ENCODE results near the gene YTHDC2. TPM values are rescaled to one million over a fixed set of nuclear protein-coding genes. Genes with fewer than 3 reads are reported as not detected.

Gene YTHDC2
- total RNA-seq, 1 experiment from 2014 or later, result 24.6 TPM

DNA sequence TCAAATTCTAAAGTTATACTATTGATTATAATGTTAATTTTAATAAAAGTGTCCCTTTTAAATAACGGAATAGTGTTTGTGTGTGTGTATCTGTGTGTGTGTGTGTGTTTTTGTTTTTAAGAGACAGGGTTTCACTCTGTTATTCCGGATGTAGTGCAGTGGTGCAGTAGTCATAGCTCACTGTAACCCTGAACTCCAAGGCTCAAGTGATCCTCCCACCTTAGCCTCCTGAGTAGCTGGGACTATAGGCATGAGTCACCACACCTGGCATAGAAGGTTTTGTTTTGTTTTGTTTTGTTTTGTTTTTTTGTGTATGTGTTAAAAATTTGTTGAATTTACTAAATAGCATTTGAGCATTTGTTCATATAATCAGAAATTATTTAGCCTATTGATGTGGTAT is 64.6 kb downstream of the YTHDC2 start:
- DNase-seq (ENCODE audit: unreplicated experiment), result peak; percentile 40
- TF ChIP-seq, protein P1, sequence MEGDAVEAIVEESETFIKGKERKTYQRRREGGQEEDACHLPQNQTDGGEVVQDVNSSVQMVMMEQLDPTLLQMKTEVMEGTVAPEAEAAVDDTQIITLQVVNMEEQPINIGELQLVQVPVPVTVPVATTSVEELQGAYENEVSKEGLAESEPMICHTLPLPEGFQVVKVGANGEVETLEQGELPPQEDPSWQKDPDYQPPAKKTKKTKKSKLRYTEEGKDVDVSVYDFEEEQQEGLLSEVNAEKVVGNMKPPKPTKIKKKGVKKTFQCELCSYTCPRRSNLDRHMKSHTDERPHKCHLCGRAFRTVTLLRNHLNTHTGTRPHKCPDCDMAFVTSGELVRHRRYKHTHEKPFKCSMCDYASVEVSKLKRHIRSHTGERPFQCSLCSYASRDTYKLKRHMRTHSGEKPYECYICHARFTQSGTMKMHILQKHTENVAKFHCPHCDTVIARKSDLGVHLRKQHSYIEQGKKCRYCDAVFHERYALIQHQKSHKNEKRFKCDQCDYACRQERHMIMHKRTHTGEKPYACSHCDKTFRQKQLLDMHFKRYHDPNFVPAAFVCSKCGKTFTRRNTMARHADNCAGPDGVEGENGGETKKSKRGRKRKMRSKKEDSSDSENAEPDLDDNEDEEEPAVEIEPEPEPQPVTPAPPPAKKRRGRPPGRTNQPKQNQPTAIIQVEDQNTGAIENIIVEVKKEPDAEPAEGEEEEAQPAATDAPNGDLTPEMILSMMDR (IDR thresholded peaks at IDR 0.05; ENCODE audit: unreplicated experiment), result no peak
- Mint-ChIP-seq H3K4me1 (ENCODE audit: insufficient read depth, unreplicated experiment) (no peaks in the 10 kb centered on the region), H3K27ac (ENCODE audit: low read depth, unreplicated experiment) (no peak overlapping the region), H3K9me3 (ENCODE audit: unreplicated experiment) (peaks cover 6% of the 10 kb centered on the region), H3K36me3 (ENCODE audit: insufficient read depth, unreplicated experiment) (peaks cover 39% of the 10 kb centered on the region), H3K27me3 (ENCODE audit: insufficient read depth, unreplicated experiment) (no peaks in the 10 kb centered on the region), H3K4me3 (ENCODE audit: unreplicated experiment) (no peak overlapping the region)
- intact Hi-C loops (cut with micrococcal nuclease), result no loop called here
- BruUV-seq (replicated peaks), result no TSS peak
- ChIA-PET CTCF (no interaction called here), POLR2A (no interaction called here)

DNA sequence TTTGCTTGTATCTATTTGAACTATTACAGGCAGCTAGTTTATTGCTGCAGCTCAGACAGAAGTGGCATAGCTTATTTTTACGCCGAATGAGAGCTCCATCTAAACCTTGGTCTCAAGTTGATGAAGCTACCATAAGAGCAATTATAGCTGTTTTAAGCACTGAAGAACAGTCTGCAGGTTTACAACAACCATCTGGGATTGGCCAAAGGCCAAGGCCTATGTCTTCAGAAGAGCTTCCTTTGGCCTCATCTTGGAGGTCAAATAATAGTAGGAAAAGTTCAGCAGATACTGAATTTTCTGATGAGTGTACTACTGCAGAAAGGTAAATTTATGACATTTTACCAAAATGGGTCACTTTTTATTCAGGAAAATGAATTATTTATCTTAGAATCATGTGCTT is 67.9 kb downstream of the YTHDC2 start:
- POLR2A ChIA-PET, result no interaction called here
- DNase-seq (ENCODE audit: unreplicated experiment), result no peak
- intact Hi-C loops (cut with micrococcal nuclease), result no loop called here
- TF ChIP-seq, protein P1 (IDR thresholded peaks at IDR 0.05; ENCODE audit: unreplicated experiment), result no peak
- Mint-ChIP-seq H3K27me3 (ENCODE audit: insufficient read depth, unreplicated experiment) (no peaks in the 10 kb centered on the region), H3K9me3 (ENCODE audit: unreplicated experiment) (no peaks in the 10 kb centered on the region), H3K4me1 (ENCODE audit: insufficient read depth, unreplicated experiment) (no peaks in the 10 kb centered on the region), H3K36me3 (ENCODE audit: insufficient read depth, unreplicated experiment) (peaks cover 50% of the 10 kb centered on the region), H3K27ac (ENCODE audit: low read depth, unreplicated experiment) (no peak overlapping the region), H3K4me3 (ENCODE audit: unreplicated experiment) (no peak overlapping the region)
- CTCF ChIA-PET, result interaction anchor here (0.6 to 1.6 kb wide), 3 partner anchors 25 to 1517 kb away, joined by 3 read pairs; no protein-coding TSS in a partner anchor
- BruUV-seq (replicated peaks), result no TSS peak

DNA sequence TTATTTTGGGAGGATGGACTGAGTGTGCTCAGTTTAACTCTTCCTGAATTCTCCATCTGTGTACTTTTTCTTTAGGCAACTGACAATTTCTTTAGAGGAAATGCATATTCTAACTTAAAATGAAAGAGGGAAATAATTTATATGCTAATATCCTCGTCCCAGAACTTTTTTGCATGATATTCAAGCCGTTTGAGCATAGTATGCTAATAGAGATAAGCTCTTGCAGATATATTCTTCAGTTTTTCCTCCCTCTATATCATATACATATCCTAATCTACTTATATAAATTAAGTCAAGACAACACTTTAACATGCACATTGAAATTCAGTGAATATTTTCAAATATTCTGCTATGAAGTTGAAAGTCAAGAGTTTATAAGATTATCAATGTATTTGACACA is 84.7 kb downstream of the YTHDC2 start:
- intact Hi-C loops (cut with micrococcal nuclease), result no loop called here
- BruUV-seq (replicated peaks), result no TSS peak
- H3K27ac Mint-ChIP-seq (ENCODE audit: low read depth, unreplicated experiment), result no peak overlapping the region
- H3K9me3 Mint-ChIP-seq (ENCODE audit: unreplicated experiment), result no peaks in the 10 kb centered on the region
- CTCF ChIA-PET, result interaction anchor here (0.7 to 1.0 kb wide), 4 partner anchors 10 to 1470 kb away, joined by 3 read pairs; no protein-coding TSS in a partner anchor
- POLR2A ChIA-PET, result no interaction called here
- no peaks in the 10 kb centered on the region for H3K4me1 Mint-ChIP-seq (ENCODE audit: insufficient read depth, unreplicated experiment)
- TF ChIP-seq, protein P1 (IDR thresholded peaks at IDR 0.05; ENCODE audit: unreplicated experiment), result no peak
- H3K4me3 Mint-ChIP-seq (ENCODE audit: unreplicated experiment), result no peak overlapping the region
- H3K27me3 Mint-ChIP-seq (ENCODE audit: insufficient read depth, unreplicated experiment), result no peaks in the 10 kb centered on the region
- peaks cover 30% of the 10 kb centered on the region for H3K36me3 Mint-ChIP-seq (ENCODE audit: insufficient read depth, unreplicated experiment)
- no peak for DNase-seq (ENCODE audit: unreplicated experiment)

DNA sequence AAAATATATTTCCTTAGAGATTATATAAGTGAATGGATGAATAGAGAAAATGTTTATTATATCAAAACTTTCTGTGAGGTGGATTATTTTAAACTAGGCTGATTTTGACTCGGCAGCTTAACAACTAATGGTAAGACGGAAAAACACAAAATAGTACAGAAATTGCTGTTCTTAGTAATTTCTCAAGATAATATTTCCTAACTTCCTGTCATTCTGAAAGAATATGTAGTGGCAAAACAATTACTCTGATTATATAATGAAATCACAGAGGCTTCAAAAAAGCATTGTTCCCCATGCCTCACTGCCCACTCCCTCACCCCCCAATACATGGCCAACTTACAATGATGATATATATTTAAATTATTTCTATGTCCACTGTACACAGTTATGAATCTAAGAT is 85.4 kb downstream of the YTHDC2 start:
- Mint-ChIP-seq H3K27me3 (ENCODE audit: insufficient read depth, unreplicated experiment) (no peaks in the 10 kb centered on the region), H3K27ac (ENCODE audit: low read depth, unreplicated experiment) (no peak overlapping the region), H3K4me1 (ENCODE audit: insufficient read depth, unreplicated experiment) (no peaks in the 10 kb centered on the region), H3K36me3 (ENCODE audit: insufficient read depth, unreplicated experiment) (peaks cover 22% of the 10 kb centered on the region), H3K9me3 (ENCODE audit: unreplicated experiment) (no peaks in the 10 kb centered on the region), H3K4me3 (ENCODE audit: unreplicated experiment) (no peak overlapping the region)
- BruUV-seq (replicated peaks), result no TSS peak
- DNase-seq (ENCODE audit: unreplicated experiment), result no peak
- intact Hi-C loops (cut with micrococcal nuclease), result no loop called here
- TF ChIP-seq, protein P1 (IDR thresholded peaks at IDR 0.05; ENCODE audit: unreplicated experiment), result no peak
- CTCF ChIA-PET, result interaction anchor here (0.7 to 1.0 kb wide), 4 partner anchors 9 to 1469 kb away, joined by 3 read pairs; no protein-coding TSS in a partner anchor
- POLR2A ChIA-PET, result no interaction called here
